Measurements from ENCODE around the gene KNG1.

The KNG1 gene

GRCh38 chr3:186782542-186783057, 65.4 kb downstream of the KNG1 start:
- no peak for DNase-seq

GRCh38 chr3:186783058-186783730, 66.0 kb downstream of the KNG1 start, which contains the start of gene EIF4A2:
EIF4A2 (plus strand) TSS chr3:186783577; CDS start chr3:186783611, 34 bp downstream.
- DNase-seq = peak; percentile 88

GRCh38 chr3:186783731-186784515, 66.8 kb downstream of the KNG1 start:
- DNase-seq = peak; percentile 82

GRCh38 chr3:186784820-186785494, 67.8 kb downstream of the KNG1 start:
- no peak for DNase-seq

GRCh38 chr3:186785495-186786018, 68.4 kb downstream of the KNG1 start:
- no peak for DNase-seq

- no peak for DNase-seq
Observed at GRCh38 chr3:186786922-186787321, 69.8 kb downstream of the KNG1 start.

- no peak for DNase-seq
Observed at GRCh38 chr3:186787642-186788481, 70.7 kb downstream of the KNG1 start.

- DNase-seq = no peak
Observed at GRCh38 chr3:186788482-186789370, 71.6 kb downstream of the KNG1 start.

GRCh38 chr3:186789554-186790260, 72.5 kb downstream of the KNG1 start:
- no peak for DNase-seq

- DNase-seq = no peak
Observed at GRCh38 chr3:186790261-186790981, 73.3 kb downstream of the KNG1 start.
